LNCaP clone FGC (cell line): ENCODE results near the gene GALNT1.

ENCODE experiments used
- DNase-seq: peaks from one replicate; pipeline ENCODE4 v3.0.0-alpha.2; 2011; ENCODE audit warnings: low read depth
- H3K4me3 ChIP-seq: 2 replicates; pipeline ENCODE4 v1.5.1; 2011; ENCODE audit warnings: mild to moderate bottlenecking, low read depth, low read length, control low read depth
- TF ChIP-seq, protein P1 (sequence below): IDR thresholded peaks from 2 replicates; pipeline ENCODE4 v1.5.1; 2012; ENCODE audit warnings: mild to moderate bottlenecking; ENCODE audit not compliant: control insufficient read depth, insufficient read depth; ENCODE audit errors: extremely low read depth

The GALNT1 gene

GRCh38 chr18:35625232-35625631 is 43.7 kb downstream of the GALNT1 start:
- DNase-seq = no peak
- TF ChIP-seq, protein P1, sequence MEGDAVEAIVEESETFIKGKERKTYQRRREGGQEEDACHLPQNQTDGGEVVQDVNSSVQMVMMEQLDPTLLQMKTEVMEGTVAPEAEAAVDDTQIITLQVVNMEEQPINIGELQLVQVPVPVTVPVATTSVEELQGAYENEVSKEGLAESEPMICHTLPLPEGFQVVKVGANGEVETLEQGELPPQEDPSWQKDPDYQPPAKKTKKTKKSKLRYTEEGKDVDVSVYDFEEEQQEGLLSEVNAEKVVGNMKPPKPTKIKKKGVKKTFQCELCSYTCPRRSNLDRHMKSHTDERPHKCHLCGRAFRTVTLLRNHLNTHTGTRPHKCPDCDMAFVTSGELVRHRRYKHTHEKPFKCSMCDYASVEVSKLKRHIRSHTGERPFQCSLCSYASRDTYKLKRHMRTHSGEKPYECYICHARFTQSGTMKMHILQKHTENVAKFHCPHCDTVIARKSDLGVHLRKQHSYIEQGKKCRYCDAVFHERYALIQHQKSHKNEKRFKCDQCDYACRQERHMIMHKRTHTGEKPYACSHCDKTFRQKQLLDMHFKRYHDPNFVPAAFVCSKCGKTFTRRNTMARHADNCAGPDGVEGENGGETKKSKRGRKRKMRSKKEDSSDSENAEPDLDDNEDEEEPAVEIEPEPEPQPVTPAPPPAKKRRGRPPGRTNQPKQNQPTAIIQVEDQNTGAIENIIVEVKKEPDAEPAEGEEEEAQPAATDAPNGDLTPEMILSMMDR = no peak

DNA sequence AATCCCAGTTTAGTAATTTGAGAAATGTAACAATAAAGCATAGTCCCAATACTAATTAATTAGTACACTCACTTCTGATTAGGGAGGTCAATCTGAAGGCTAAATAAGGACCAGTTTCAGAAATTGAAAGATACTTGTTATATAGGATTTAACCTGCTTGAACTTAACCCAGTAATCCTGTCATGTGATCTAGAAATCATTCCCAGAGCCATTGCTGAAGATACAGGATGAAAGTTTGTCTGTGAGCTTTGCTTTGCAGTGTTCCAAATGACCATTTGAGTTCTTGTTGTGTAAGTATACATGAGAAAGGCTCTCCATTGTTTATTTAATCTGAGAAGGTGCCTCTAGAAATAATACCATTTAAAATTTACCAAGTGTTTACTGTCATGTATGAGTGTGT is 52.2 kb downstream of the GALNT1 start:
- DNase-seq = no peak
- TF ChIP-seq, protein P1 = no peak
- H3K4me3 ChIP-seq = no peak overlapping the region

More at GRCh38 chr18:35625232-35625631, 43.7 kb downstream of the GALNT1 start:
- H3K4me3 ChIP-seq = no peak overlapping the region

DNA sequence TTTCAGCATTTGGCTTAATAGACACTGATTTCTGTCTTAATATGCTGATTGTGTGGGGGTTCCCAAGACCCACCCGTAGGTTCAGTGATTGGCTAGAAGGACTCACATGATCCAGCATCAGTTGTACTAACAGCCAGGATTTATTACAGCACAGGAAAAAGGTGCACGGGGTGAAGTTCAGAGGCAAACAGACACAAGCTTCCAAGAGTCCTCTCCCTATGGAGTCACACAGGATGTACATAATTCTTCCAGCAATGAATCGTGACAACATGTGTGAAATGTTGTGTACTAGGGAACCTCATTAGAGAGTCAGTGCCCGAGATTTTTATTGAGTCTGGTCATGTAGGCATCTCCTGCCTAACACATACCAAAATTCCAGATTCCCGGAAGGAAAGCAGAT is 52.8 kb downstream of the GALNT1 start:
- no peak overlapping the region for H3K4me3 ChIP-seq
- no peak for DNase-seq
- TF ChIP-seq, protein P1 = no peak

DNA sequence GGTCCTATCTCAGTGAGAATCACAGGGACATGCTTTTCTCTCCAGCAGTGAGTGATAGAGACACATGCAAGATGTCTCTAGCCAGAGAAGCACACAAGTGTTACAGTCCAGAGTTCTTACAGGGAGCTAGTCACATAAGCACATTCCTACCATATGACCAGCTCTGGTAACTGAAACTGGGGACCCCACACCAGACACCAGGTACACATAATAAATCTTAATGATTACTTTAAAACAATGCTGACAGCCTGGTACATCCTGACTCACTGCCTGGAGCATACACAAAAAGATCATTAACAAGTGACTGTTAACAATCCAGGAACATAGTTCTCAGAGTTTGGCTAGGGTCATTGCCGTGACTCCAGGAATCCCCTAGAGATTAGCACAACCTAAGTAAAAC is 53.6 kb downstream of the GALNT1 start:
- H3K4me3 ChIP-seq = no peak overlapping the region
- no peak for DNase-seq
- TF ChIP-seq, protein P1 = no peak

DNA sequence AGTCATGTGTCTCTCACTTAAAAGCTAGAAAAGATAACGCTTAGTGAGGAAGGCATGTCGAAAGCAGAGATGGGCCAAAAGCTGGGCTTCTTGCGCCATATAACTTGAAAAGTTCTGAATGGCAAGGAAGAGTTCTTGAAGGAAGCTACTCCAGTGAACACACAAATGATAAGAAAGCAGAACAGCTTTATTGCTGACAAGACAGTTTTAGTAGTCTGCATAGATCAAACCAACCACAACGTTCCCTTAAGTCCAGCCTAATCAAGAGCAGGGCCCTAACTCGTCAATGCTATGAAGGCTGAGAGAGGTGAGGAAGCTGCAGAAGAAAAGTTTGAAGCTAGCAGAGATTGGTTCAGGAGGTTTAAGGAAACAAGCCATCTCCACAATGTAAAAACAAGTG is 55.7 kb downstream of the GALNT1 start:
- TF ChIP-seq, protein P1 = no peak
- H3K4me3 ChIP-seq = no peak overlapping the region
- DNase-seq = no peak

- H3K4me3 ChIP-seq = no peak overlapping the region
- no peak for DNase-seq
- TF ChIP-seq, protein P1 = no peak
Observed at GRCh38 chr18:35639296-35639695, 57.8 kb downstream of the GALNT1 start.

- no peak for DNase-seq
- TF ChIP-seq, protein P1 = no peak
- H3K4me3 ChIP-seq = no peak overlapping the region
Observed at GRCh38 chr18:35641467-35641866, 59.9 kb downstream of the GALNT1 start.
